GM21786 (cell line): Measurements from ENCODE around the gene CHD9NB.

ENCODE experiments used
- ATAC-seq: cut with Tn5 transposase; IDR thresholded peaks from one replicate; pipeline ENCODE4 v1.9.1; 2021; ENCODE audit not compliant: unreplicated experiment

CHD9NB gene

DNA sequence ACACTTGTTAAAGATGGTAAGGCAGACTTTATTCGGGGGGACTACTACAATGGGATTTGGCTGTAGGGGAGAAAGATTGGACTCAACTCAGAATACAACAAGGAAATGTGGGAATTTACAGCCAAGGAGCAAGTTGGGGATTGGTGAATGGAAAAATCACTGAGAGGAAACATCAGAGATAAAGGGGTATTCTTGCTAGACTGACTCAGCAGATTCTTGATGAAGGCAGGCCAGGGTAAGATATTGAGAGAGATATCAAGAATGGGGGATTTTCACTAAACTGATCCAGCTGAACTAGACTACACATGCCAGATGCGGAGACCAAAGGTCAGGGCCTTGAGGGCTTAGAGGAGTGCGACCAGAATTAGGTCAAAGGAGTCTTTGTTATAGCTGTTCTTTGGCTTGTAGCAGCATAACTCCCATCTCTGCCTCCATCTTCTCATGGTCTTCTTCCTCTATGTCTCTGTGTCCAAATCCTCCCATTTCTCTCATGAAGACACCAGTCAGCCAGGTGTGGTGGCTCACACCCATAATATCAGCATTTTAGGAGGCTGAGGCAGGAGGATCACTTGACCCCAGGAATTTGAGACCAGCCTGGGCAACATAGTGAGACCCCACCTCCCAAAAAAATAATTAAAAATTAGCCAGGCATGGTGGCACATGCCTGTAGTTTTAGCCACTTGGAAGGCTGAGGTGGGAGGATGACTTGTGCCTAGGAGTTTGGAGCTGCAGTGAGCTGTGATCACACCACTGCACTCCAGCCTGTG, 17.3 kb downstream of the CHD9NB start:
- ATAC-seq, result no peak

DNA sequence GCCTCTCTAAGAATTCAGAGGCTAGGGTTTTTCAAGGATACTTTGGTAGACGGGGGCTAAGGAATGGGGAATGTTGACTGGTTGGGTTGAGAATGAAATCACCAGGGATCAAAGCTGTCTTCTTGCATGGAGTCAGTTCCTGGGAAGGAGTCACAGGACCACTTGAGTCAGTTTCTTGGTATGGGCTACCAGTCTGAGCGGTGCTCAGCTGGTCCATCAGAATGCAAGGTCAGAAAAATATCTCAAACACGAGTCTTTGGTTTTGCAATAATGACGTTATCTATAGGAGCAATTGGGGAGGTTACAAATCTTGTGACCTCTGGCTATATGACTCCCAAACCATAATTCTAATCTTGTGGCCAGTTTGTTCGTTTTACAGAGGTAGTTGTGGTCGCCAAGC, 18.4 kb downstream of the CHD9NB start:
- ATAC-seq, result no peak

DNA sequence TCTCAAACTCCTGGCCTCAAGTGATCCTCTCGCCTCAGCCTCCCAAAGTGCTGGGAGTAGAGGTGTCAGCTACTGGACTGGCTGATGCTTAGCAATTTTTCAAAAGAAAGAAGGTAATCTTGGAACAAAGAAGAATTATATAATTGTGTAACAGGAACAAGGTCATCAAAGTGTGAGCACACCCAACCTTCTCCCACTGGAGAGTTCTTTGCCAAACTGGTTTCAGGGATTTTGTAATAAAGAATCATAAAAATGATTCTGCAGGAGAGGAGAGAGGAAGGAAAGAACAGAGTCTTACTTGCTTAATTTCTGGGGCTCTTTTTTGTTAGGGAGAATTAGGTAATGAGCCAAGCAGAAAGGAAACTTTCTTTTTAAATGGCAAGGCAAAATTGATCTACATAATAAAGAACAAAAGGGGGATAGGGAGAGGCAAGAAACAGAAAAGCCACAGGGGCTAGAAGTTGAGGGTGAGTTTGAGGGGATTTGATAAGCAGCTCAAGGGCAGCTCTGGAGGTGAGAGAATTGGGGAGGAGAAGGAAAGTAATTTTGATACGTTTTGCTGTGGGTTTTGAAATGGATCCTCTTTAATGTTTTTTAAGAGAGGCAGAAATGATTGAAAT, 21.3 kb downstream of the CHD9NB start:
- ATAC-seq, result no peak

DNA sequence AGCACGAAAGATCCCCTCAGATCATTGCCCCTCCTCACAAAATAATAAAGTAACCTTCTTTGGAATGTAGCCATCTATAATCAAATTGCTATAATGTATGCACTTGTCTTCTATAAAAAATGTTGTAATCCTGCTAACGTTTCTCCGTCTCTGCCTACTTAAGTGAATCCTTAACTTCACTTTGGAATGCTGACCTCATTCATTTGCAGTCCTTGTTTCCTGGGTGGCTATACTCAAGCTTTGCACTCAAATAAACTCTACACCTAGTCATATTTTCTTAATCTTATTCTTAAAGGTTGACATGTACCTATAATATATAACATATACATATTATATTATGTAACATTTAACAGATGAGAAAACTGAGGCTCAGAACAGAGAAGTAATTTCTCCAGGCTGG, 22.7 kb downstream of the CHD9NB start:
- no peak for ATAC-seq

DNA sequence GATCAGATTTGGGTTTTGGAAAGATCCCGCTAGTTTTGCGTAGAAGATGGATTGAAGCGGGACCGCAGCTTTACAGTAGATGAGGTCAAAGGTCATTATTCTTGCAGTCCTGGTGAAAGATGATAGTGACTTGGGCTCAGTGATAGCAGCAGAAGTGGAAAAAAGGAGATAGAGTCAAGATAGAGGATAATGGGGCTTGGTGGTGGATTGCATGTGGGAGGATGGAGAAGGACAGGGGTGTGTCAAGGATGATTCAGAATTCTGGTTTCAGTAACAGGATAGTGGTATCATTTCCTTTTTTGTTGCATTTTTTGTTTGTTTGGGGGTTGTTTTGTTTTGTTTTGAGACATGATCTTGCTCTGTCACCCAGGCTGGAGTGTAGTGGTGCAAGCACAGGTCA, 28.7 kb downstream of the CHD9NB start:
- ATAC-seq, result no peak

DNA sequence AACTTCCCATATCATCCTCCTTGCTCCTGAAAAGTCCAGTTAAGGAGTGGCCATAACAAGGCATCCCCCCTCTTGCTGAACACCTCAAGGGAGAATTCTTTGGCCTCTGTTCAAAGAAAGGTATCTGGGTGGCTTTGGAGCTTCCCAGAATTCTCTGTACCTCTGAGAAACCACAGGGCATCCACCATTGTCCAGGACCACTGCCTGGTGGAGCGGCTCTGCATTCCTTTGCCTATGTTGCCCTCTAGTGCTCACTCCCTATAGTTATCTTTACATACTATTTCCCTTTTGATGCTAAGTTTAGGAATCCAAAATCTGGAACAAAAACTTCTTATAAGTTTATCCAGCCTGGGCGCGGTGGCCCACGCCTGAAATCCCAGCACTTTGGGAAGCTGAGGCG, 30.3 kb downstream of the CHD9NB start:
- ATAC-seq, result no peak

DNA sequence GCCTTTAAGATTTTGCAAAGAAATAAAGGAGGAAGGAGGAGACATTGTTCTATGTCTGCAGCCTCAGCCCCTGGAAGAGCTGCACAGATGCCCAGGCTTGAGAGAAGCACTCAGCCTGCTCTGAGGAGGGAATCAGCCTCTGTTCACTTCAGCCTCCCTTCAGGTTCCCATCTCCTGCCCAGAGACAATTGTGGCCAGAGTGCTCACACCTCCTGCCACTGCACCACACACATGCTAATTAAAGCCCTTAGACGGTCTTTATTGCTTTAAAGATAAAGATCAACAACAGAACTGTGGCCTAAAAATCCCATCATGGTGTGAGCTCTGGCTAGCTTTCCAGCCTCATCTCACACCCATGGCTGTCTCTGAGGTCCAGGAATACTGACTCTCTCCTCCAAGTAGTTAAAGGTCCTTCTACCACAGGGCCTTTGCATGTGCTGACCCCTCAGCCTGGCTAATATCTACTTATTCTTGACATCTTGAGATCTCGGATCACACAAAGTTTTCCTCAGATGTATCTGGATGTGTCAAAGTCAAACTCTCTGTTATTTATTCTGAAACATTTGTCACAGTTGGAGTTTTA, 33.8 kb downstream of the CHD9NB start:
- ATAC-seq, result no peak

DNA sequence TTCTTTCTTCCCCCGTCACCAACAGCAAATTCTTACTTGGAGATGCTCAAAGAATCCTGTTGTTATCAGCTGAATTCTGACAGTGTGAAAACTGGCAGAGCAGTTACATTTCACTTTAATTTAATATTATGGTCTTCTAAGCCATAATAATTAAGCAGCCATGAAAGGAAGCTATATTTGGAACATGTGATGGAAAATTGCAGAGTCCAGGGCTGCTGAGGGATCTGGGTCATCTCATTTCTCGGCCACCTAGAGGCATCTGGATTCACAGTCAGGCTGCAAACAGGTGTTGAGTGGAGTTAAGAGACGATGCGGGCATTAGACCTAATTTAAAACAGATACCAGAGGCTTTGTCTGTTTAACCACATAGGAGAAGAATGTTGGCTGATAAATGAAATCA, 38.4 kb downstream of the CHD9NB start:
- ATAC-seq, result no peak

DNA sequence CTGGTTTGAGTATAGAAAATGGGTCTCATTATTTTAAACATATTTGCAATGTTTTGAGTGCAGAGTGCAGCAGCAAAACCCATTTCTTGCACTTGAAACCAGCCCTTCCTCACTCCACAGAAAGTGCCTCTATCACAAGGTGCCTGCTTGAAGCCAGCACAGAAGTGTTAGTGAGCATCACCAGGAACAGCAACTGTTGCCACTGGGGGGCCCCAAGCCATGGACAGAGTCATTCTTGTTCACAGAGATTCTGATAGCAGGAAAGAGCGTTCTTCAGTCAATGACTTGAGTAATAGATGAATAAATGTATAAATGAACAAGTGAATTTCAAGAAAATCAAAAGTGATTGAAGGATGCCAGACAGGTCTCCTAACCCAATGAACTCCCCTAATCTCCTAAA, 45.6 kb downstream of the CHD9NB start:
- ATAC-seq, result no peak

DNA sequence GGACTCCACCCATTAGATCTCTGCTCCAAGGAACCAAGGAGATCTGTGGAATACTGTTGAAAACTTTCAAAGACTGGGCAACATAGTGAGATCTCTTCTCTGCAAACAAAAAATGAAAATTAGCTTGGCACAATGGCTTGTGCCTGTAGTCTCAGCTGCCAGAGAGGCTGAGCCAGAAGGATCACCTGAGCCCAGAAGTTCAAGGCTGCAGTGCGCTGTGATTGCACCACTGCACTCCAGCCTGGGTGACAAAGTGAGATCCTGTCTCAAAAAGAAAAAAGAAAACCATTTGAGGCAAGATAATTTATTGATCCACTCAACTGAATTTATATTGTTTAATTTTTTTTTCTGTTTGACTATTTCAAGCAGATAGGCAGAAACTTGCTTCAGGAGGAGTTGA, 54.8 kb downstream of the CHD9NB start:
- ATAC-seq, result no peak

DNA sequence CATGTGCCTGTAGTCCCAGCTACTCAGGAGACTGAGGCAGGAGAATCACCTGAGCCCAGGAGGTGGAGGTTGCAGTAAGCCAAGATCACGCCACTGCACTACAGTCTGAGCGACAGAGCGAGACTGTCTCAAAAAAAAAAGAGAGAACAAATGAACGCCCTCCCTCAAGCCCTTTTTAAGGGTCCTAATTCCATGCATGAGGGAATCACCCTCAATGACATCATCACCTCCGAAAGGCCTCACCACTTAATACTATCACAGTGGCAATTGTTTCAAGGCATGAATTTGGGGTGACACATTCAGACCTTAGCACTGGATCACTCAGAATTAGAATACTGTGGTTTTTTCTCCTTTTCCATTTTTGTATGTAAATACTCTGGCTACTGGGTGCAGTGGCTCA, 57.8 kb downstream of the CHD9NB start:
- no peak for ATAC-seq

DNA sequence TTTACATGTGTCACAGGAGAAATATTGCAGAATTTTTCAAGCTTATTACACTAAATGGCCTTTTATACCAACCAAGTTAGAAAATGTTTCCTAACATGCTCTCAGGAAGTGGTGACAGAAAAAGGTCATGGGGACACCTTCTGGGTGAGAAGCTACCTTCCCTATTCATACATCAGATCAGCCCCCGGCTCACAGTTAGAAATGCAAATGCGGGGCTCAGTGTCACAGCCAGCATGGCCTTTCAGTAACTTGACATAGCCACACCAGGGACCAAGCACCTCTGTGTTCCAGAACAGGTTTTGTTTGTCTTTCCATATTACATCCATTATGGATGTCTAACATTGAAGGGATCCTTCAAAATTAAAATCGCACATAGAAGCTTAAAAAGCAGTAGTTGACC, 59.5 kb downstream of the CHD9NB start:
- ATAC-seq, result no peak

DNA sequence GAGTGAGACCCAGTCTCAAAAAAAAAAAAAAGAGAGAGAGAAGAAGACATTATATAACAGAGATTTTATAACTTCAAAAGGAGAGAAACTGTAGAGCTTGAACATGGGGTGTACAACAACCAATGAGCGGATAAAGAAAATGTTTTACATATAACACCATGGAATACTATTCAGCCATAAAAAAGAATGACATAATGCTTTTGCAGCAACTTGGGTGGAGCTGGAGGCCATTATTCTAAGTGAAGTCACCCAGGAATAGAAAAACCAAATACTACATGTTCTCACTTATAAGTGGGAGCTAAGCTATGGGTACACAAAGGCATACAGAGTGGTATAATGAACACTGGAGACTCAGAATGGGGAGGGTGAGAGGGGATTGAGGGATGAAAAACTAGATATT, 61.1 kb downstream of the CHD9NB start:
- ATAC-seq, result no peak
